ENCODE data around the gene IFNGR2. TPM values are rescaled to one million over a fixed set of nuclear protein-coding genes. Genes with fewer than 3 reads are reported as not detected.
"Not testable (repeated sequence)": the region's sequence is repeated elsewhere in the genome, so short reads cannot be mapped to it uniquely, and the experiment has no call there.

IFNGR2 gene
- total RNA-seq, 1 donor from 2014 or later: 40.5 TPM

DNA sequence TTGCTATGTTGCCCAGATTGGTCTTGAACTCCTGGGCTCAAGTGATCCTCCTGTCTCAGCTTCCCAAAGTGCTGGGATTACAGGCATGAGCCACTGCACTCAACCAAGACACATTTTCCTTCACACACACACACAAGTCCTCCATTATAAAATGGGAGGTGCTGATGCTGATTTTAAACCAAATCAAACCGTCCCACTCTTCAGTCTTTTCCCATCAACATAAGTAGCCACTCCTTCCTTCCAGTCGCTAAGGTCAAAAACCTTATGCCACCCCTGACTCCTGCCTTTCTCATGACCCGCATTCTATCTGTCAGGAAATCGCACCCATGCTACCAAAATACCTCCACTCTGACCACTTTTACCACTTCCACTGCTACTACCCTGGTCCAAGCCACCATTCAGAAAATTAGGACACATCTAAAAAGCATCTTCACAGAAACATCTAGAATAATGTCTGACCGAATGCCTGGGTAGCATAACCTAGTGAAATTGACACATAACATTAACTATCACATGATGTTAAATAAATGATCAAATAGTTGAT is 28.0 kb upstream of the IFNGR2 start:
- TF ChIP-seq, protein P1, sequence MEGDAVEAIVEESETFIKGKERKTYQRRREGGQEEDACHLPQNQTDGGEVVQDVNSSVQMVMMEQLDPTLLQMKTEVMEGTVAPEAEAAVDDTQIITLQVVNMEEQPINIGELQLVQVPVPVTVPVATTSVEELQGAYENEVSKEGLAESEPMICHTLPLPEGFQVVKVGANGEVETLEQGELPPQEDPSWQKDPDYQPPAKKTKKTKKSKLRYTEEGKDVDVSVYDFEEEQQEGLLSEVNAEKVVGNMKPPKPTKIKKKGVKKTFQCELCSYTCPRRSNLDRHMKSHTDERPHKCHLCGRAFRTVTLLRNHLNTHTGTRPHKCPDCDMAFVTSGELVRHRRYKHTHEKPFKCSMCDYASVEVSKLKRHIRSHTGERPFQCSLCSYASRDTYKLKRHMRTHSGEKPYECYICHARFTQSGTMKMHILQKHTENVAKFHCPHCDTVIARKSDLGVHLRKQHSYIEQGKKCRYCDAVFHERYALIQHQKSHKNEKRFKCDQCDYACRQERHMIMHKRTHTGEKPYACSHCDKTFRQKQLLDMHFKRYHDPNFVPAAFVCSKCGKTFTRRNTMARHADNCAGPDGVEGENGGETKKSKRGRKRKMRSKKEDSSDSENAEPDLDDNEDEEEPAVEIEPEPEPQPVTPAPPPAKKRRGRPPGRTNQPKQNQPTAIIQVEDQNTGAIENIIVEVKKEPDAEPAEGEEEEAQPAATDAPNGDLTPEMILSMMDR (conservative IDR thresholded peaks at IDR 0.05): no peak
- Mint-ChIP-seq H3K27ac (ENCODE audit: unreplicated experiment) (no peak overlapping the region), H3K9me3 (no peaks in the 10 kb centered on the region), H3K4me3 (no peak overlapping the region), H3K4me1 (no peaks in the 10 kb centered on the region), H3K36me3 (ENCODE audit: low read depth) (no peaks in the 10 kb centered on the region), H3K27me3 (ENCODE audit: low read depth) (no peaks in the 10 kb centered on the region)
- no peak for DNase-seq (ENCODE audit: low read depth, low spot score)

DNA sequence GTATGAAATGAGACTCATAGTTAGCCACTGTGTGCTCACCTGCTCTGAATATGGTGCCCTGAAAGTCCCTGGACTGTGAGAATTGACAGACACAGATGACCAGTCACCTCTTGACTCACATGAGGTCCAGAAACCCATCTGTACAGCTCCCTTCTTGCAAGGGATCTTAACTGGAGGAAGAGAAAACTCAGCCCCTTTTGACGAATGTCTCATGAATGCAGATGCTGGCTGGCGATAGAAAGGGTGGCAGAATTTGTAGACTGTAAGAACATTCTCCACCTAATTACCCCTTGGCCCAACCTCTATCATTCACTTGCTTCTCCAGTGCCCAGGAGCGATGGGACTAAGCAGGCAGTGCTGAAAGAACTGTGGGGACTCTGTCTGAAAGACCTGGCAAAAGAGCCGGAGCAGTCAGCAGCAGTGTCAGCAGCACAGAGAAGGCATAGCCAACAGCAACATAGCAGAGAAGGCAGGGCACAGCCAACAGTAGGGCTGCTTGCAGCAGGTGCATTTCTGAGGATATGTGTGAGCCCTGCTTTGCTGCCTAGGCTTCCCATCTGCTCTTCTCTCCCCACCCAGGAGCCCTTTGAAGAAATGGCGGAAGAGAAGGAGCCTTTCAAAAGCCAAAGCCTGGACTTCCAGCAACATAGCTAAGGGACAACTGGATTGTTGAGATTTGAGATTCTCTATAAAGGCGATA is 25.8 kb upstream of the IFNGR2 start:
- Mint-ChIP-seq H3K27ac (ENCODE audit: unreplicated experiment) (no peak overlapping the region), H3K9me3 (no peaks in the 10 kb centered on the region), H3K4me1 (peaks cover 8% of the 10 kb centered on the region), H3K36me3 (ENCODE audit: low read depth) (no peaks in the 10 kb centered on the region), H3K27me3 (ENCODE audit: low read depth) (no peaks in the 10 kb centered on the region), H3K4me3 (no peak overlapping the region)
- TF ChIP-seq, protein P1 (conservative IDR thresholded peaks at IDR 0.05): no peak
- DNase-seq (ENCODE audit: low read depth, low spot score): no peak

DNA sequence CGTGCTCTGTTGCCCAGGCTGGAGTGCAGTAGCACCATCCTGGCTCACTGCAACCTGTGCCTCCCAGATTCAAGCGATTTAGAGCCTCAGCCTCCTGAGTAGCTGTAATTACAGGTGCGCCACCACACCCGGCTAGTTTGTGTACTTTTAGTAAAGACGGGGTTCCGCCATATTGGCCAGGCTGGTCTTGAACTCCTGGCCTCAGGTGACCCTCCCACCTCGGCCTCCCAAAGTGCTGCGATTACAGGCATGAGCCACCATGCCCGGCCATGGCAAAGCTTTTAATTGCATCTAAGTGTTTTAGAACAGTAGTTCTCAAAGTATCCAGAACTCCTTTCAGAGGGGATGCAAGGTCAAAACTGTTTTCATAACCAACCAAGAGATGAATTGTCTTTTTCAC is 25.1 kb upstream of the IFNGR2 start:
- H3K4me1 Mint-ChIP-seq: peaks cover 12% of the 10 kb centered on the region
- DNase-seq (ENCODE audit: low read depth, low spot score): no peak
- TF ChIP-seq, protein P1 (conservative IDR thresholded peaks at IDR 0.05): no peak
- no peak overlapping the region for H3K4me3 Mint-ChIP-seq
- no peak overlapping the region for H3K27ac Mint-ChIP-seq (ENCODE audit: unreplicated experiment)
- no peaks in the 10 kb centered on the region for H3K27me3 Mint-ChIP-seq (ENCODE audit: low read depth)
- no peaks in the 10 kb centered on the region for H3K9me3 Mint-ChIP-seq
- H3K36me3 Mint-ChIP-seq (ENCODE audit: low read depth): no peaks in the 10 kb centered on the region

DNA sequence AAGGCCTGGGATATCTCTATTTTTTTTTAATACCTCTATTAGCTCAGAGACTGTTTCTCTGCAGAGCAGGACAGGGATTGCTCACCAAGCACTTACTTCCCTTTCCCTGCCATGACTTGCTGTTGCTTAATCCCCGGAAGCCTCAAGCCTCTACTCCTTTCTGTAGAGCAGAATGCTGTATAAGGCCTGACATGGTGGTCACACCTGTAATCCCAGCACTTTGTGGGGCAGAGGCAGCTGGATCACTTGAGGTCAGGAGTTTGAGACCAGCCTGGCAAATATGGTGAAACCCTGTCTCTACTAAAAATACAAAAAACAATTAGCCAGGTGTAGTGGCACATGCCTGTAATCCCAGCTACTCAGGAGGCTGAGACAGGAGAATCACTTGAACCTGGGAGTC is 23.3 kb upstream of the IFNGR2 start:
- not testable (repeated sequence) for DNase-seq (ENCODE audit: low read depth, low spot score); H3K27ac Mint-ChIP-seq (ENCODE audit: unreplicated experiment); H3K27me3 Mint-ChIP-seq (ENCODE audit: low read depth)

DNA sequence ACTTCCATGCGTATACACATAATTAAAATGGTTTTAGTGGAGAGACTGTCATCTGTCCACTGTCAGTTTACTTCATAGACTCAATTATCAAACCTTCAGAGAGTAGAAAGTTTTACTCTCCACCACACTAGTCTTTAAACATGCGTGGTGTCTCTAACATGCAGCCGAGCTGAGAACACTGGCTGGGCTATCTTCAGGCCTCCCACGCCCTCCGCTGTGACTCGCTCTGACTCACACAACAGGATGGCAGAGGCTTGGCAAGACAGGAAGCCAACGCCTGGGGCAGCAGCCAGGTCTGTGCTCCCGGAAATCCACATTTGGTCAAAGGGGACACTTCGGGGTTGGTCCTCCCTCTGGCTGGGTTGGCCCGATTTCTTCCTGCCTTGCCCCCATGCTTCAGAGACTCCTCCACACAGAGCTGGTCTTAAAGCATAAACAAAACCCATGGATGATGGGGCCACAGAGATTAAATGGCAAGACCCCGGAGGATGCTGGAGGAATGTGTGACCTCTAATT is 22.7 kb upstream of the IFNGR2 start:
- no peaks in the 10 kb centered on the region for H3K36me3 Mint-ChIP-seq (ENCODE audit: low read depth)
- TF ChIP-seq, protein P1 (conservative IDR thresholded peaks at IDR 0.05): no peak
- DNase-seq (ENCODE audit: low read depth, low spot score): no peak
- H3K4me1 Mint-ChIP-seq: peaks cover 15% of the 10 kb centered on the region
- no peak overlapping the region for H3K27ac Mint-ChIP-seq (ENCODE audit: unreplicated experiment)
- no peaks in the 10 kb centered on the region for H3K27me3 Mint-ChIP-seq (ENCODE audit: low read depth)
- no peak overlapping the region for H3K4me3 Mint-ChIP-seq
- H3K9me3 Mint-ChIP-seq: no peaks in the 10 kb centered on the region

More for the DNA sequence above, 23.3 kb upstream of the IFNGR2 start:
- not testable (repeated sequence) for H3K4me3 Mint-ChIP-seq; H3K36me3 Mint-ChIP-seq (ENCODE audit: low read depth); H3K9me3 Mint-ChIP-seq
- peaks cover 15% of the 10 kb centered on the region for H3K4me1 Mint-ChIP-seq

DNA sequence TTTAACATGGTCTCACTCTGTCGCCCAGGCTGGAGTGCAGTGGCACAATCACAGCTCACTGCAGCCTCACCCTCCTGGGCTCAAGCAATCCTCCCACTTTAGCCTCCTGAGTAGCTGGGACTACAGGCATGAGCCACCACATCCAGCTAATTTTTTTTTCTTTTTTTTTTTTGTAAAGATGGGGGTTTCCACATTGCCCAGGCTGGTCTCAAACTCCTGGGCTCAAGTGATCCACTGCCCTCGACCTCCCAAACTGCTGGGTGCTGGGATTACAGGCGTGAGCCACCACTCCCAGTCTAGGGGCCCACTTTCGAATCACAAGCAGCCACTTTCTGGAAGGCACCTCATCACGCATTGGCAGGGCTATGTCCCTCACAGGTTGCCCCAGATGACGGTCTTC is 21.8 kb upstream of the IFNGR2 start:
- not testable (repeated sequence) for H3K4me3 Mint-ChIP-seq; H3K27me3 Mint-ChIP-seq (ENCODE audit: low read depth); H3K36me3 Mint-ChIP-seq (ENCODE audit: low read depth); H3K9me3 Mint-ChIP-seq; DNase-seq (ENCODE audit: low read depth, low spot score); H3K27ac Mint-ChIP-seq (ENCODE audit: unreplicated experiment)
- peaks cover 15% of the 10 kb centered on the region for H3K4me1 Mint-ChIP-seq
